K562 (cell line): Measurements from ENCODE around the gene MYADML2. TPM values are rescaled to one million over a fixed set of nuclear protein-coding genes. Genes with fewer than 3 reads are reported as not detected.

Experiments
- ATAC-seq: fragments of 200-7000 bp; cut with Tn5 transposase; 3 replicates; pipeline ENCODE4 v1.9.1; 2020; ENCODE audit warnings: moderate library complexity
- BruUV-seq: library from RNA; stranded (reverse); fragments of 400-500 nt; replicated peaks from 2 replicates; lab custom pipeline; 2021; lab: Mats Ljungman, UMichigan
- CTCF ChIA-PET: fragments of 300-600 bp; formaldehyde crosslinking; extraction: SDS; loops from one replicate; lab custom pipeline; 2021; ENCODE audit warnings: low intra/inter-chr PET ratio; lab: Yijun Ruan, JAX
- POLR2A ChIA-PET: fragments of 300-600, 350-650 bp; sonication (Branson Sonifier 250); formaldehyde crosslinking; extraction: SDS; loops from one replicate; lab custom pipeline; 2021; ENCODE audit warnings: antibody characterized with exemption, inconsistent platforms; lab: Yijun Ruan, JAX
- DNase-seq, 4 experiments: peaks; one replicate each; pipeline versions ENCODE4 v3.0.0 to v3.0.0-alpha.2; 2011 to 2018; ENCODE audit warnings: low spot score in 3 of 4, mixed read lengths in 3 of 4; ENCODE audit errors: extremely low read depth in 1 of 4
- FAIRE-seq: peaks from 2 replicates; lab custom pipeline; 2011; peaks lifted over from hg19 to GRCh38; lab: Jason Lieb, UNC
- H2AFZ ChIP-seq: 2 replicates; pipeline ENCODE4 v1.6.0; 2011; ENCODE audit warnings: low read depth, low read length, control low read depth, inconsistent platforms
- H3K27ac ChIP-seq: fragments of 200-600 bp; 3 replicates; pipeline ENCODE4 v1.8.0; 2011; ENCODE audit warnings: low read depth, mild to moderate bottlenecking, control low read depth, inconsistent platforms, low read length, moderate library complexity, mixed read lengths; ENCODE audit errors: extremely low read depth
- H3K27me3 ChIP-seq, 2 experiments: fragments of 300-600 bp in 1 of 2; 2 replicates in 1 of 2; 3 replicates in 1 of 2; pipeline versions ENCODE4 v1.6.0 to v1.8.0; 2011; ENCODE audit warnings: inconsistent platforms in 2 of 2, low read length in 2 of 2, mild to moderate bottlenecking in 1 of 2, mixed read lengths in 1 of 2, moderate library complexity in 1 of 2; ENCODE audit not compliant: control insufficient read depth in 2 of 2, insufficient read depth in 2 of 2
- H3K36me3 ChIP-seq: fragments of 300-600 bp; 3 replicates; pipeline ENCODE4 v1.8.0; 2011; ENCODE audit warnings: mild to moderate bottlenecking, low read length, inconsistent platforms; ENCODE audit not compliant: control insufficient read depth, insufficient read depth
- H3K4me1 ChIP-seq, 2 experiments: fragments of 200-600 bp in 1 of 2; replicated peaks in 1 of 2; 2 replicates in 1 of 2; 3 replicates in 1 of 2; pipeline versions ENCODE4 v1.5.1 to v1.8.0; 2011; ENCODE audit warnings: inconsistent platforms in 2 of 2, low read length in 2 of 2, mild to moderate bottlenecking in 1 of 2, mixed read lengths in 1 of 2, moderate library complexity in 1 of 2; ENCODE audit not compliant: control insufficient read depth in 2 of 2, insufficient read depth in 2 of 2
- H3K4me2 ChIP-seq: 2 replicates; pipeline ENCODE4 v1.6.1; 2011; ENCODE audit warnings: low read length, control low read depth, inconsistent platforms, mixed read lengths; ENCODE audit not compliant: insufficient read depth
- H3K4me3 ChIP-seq: fragments of 200-600 bp; sonication (generic), shearing (Covaris generic); 2 replicates; pipeline ENCODE4 v1.5.1; 2016; ENCODE audit warnings: control low read depth, inconsistent platforms
- H3K79me2 ChIP-seq: fragments of 200-600 bp; 3 replicates; pipeline ENCODE4 v1.8.0; 2011; ENCODE audit warnings: low read length, inconsistent platforms; ENCODE audit not compliant: control insufficient read depth, insufficient read depth
- H3K9ac ChIP-seq, 2 experiments: 2 replicates each; pipeline versions ENCODE4 v1.6.0 to v1.6.1; 2011; ENCODE audit warnings: low read depth in 2 of 2, low read length in 2 of 2, control low read depth in 1 of 2, inconsistent platforms in 1 of 2, mild to moderate bottlenecking in 1 of 2, mixed read lengths in 1 of 2; ENCODE audit not compliant: insufficient read depth in 1 of 2
- H3K9me1 ChIP-seq: one replicate; pipeline ENCODE4 v1.6.0; 2011; ENCODE audit warnings: inconsistent platforms, mild to moderate bottlenecking, low read length, moderate library complexity; ENCODE audit not compliant: control insufficient read depth, insufficient read depth
- H3K9me3 ChIP-seq: replicated peaks from 2 replicates; pipeline ENCODE4 v1.5.1; 2011; ENCODE audit warnings: low read depth, low read length, inconsistent platforms; ENCODE audit not compliant: control insufficient read depth, insufficient read depth
- H4K20me1 ChIP-seq: replicated peaks from 2 replicates; pipeline ENCODE4 v1.6.1; 2011; ENCODE audit warnings: low read length, inconsistent platforms, mixed read lengths; ENCODE audit not compliant: control insufficient read depth, insufficient read depth
- POLR2G ChIP-seq: fragments of 200-400 bp; formaldehyde crosslinking; IDR thresholded peaks from 2 replicates; pipeline ENCODE4 v1.6.1; 2017; ENCODE audit warnings: low read depth, mild to moderate bottlenecking, antibody characterized with exemption, low read length, moderate library complexity
- RAD21 ChIP-seq, 2 experiments: fragments of 250-450 bp in 1 of 2; fragments of 450-650 bp in 1 of 2; sonication (Bioruptor Pico) in 1 of 2; formaldehyde crosslinking in 1 of 2; IDR thresholded peaks in 1 of 2; conservative IDR thresholded peaks in 1 of 2; 2 replicates each; pipeline versions ENCODE4 v1.4.0 to v1.8.0; 2020 to 2022; ENCODE audit warnings: mild to moderate bottlenecking in 2 of 2, moderate library complexity in 1 of 2
- RBFOX2 ChIP-seq: fragments of 200-400 bp; formaldehyde crosslinking; IDR thresholded peaks from 2 replicates; pipeline ENCODE4 v1.6.1; 2017; ENCODE audit warnings: low read depth, mild to moderate bottlenecking, low read length, moderate library complexity
- RBM22 ChIP-seq: fragments of 200-400 bp; formaldehyde crosslinking; IDR thresholded peaks from 2 replicates; pipeline ENCODE4 v1.6.1; 2018; ENCODE audit warnings: low read length, low read depth; ENCODE audit not compliant: poor library complexity, severe bottlenecking
- TFAP4 ChIP-seq: sonication (generic); formaldehyde crosslinking; IDR thresholded peaks from 2 replicates; pipeline ENCODE4 v1.8.0; 2022; ENCODE audit warnings: missing genetic modification reagents, mild to moderate bottlenecking, moderate library complexity, borderline replicate concordance
- WGBS: fragments of 100-300 bp; shearing (Covaris generic); methylation state at CpG from one replicate; pipeline ENCODE4 v1.1.6; 2016; ENCODE audit warnings: low coverage, mixed read lengths; ENCODE audit not compliant: insufficient coverage; ENCODE audit errors: missing lambda C conversion rate; 5-methylcytosine and 5-hydroxymethylcytosine counted together
- in situ Hi-C: fragments of 300-500 bp; cut with MboI; formaldehyde crosslinking; loops from 4 replicates; pipeline ENCODE4 v1.15.0; 2018; ENCODE audit warnings: inconsistent platforms, mixed read lengths
- intact Hi-C: fragments of 100-400 bp; cut with micrococcal nuclease; formaldehyde crosslinking; loops from 2 replicates; pipeline ENCODE4 v1.14.2; 2022
- polyA plus RNA-seq, 8 experiments: library from polyadenylated mRNA; depleted of rRNA in 4 of 8; stranded (reverse) in 5 of 8; unstranded in 3 of 8; fragments of >200 nt; fragmentation: Nextera tagmentation in 2 of 8; fragmentation: Illumina TruSeq in 1 of 8; extraction: Ambion mirVana in 2 of 8; extraction: Trizol in 1 of 8; gene quantifications; 2 replicates each; pipeline versions ENCODE4 v1.2.1 to v1.2.3, GENCODE V29; 2011 to 2014; ENCODE audit warnings: inconsistent platforms in 1 of 8, missing spikeins in 1 of 8
- total RNA-seq, 7 experiments: library from RNA; depleted of rRNA in 6 of 7; stranded (reverse); fragments of >200 nt in 6 of 7; fragmentation: Illumina TruSeq in 2 of 7; extraction: Trizol in 2 of 7; gene quantifications; 2 replicates each; pipeline versions ENCODE4 v1.2.1 to v1.2.3, GENCODE V29; 2011 to 2021; ENCODE audit warnings: low replicate concordance in 1 of 7

Gene MYADML2
- total and polyA plus RNA-seq, 9 of the 15 experiments (the other 6 are each of a cell fraction or from before 2014, with no cell fraction given) = not detected

GRCh38 chr17:81953443-81953842, 6.4 kb upstream of the MYADML2 start (continued):
- TF ChIP-seq RAD21 (CRISPR knock-in tag; conservative IDR thresholded peaks at IDR 0.05 in 1 of 2, IDR thresholded peaks at IDR 0.05 in 1 of 2) = peak; percentile 6 to 57; a peak in 2 of 4 replicates
- TF ChIP-seq TFAP4 (CRISPR knock-in tag) = 0 out of 2 replicates have a peak, but pooled peaks have one; percentile 17

- ATAC-seq (no peak; the same call in 1 of the 3 replicates), DNase-seq (no peak), FAIRE-seq (no peak)
- Histone ChIP-seq H3K36me3 (peaks cover 19% of the 10 kb centered on the region; the same call in 2 of the 3 replicates), H3K4me2 (no peak overlapping the region), H3K27ac (no peak overlapping the region), H4K20me1 (no peaks in the 10 kb centered on the region), H3K9ac (peak overlapping the region in 1 of 2 experiments; percentile 74; a peak in 2 of 4 replicates), H3K4me1 (peaks cover 0 to 45% of the 10 kb centered on the region in 2 experiments; a peak in 3 of 5 replicates), H3K9me3 (no peaks in the 10 kb centered on the region; the same call in 1 of the 2 replicates), H3K79me2 (no peaks in the 10 kb centered on the region; the same call in 2 of the 3 replicates), H3K27me3 (no peaks in the 10 kb centered on the region), H3K9me1 (no peaks in the 10 kb centered on the region), H2AFZ (no peak overlapping the region), H3K4me3 (no peak overlapping the region)
- CTCF ChIA-PET = interaction anchor here (0.9 kb wide), 1 partner anchor 84 kb away, joined by 3 read pairs; no protein-coding TSS in a partner anchor
- 88% methylated on average over 13 of the region's 16 CpGs for WGBS
- POLR2A ChIA-PET = interaction anchor here (0.6 to 1.0 kb wide), 3 partner anchors 30 to 36 kb away, joined by 3 to 6 read pairs (median 3); no protein-coding TSS in a partner anchor
- intact Hi-C loops = loop anchor here (10.0 kb wide), 1 partner anchor 202 kb away; no protein-coding TSS in a partner anchor
- BruUV-seq = no TSS peak
- TF ChIP-seq RBM22 (no peak), RBFOX2 (0 out of 2 replicates have a peak, but pooled peaks have one; percentile 36), POLR2G (peak; percentile 60; the same call in 1 of the 2 replicates)
- in situ Hi-C loops = no loop called here
These were observed 5.8 kb upstream of the MYADML2 start for GRCh38 chr17:81952792-81953228.
